Stromal cell of bone marrow (primary cell): ENCODE measurements around the gene RCOR1.
"Not testable (repeated sequence)": the region's sequence is repeated elsewhere in the genome, so short reads cannot be mapped to it uniquely, and the experiment has no call there.

Experiments
- DNase-seq: peaks from one replicate; pipeline ENCODE4 v3.0.0-alpha.2; 2012; ENCODE audit warnings: low read depth

The RCOR1 gene

DNA sequence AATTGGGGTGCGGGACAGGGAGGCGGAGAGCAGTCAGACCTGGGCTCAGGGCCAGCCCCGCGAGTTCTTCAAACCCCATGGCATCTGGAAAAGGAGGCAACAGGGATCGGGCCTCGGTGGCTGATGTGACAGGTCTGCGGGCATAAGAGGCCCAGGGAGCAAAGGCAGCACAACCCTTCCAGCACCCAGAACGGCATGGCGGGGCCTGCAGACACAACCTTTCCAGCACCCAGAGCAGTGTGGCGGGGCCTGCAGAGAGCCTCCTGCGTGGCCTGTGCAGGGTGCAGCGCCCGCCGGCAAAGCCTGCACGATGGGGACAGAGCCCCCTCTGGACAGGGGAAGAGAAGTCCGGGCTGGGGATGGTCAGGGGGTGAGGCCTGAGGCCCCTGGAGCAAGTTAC, 158.6 kb downstream of the RCOR1 start:
- DNase-seq = no peak

DNA sequence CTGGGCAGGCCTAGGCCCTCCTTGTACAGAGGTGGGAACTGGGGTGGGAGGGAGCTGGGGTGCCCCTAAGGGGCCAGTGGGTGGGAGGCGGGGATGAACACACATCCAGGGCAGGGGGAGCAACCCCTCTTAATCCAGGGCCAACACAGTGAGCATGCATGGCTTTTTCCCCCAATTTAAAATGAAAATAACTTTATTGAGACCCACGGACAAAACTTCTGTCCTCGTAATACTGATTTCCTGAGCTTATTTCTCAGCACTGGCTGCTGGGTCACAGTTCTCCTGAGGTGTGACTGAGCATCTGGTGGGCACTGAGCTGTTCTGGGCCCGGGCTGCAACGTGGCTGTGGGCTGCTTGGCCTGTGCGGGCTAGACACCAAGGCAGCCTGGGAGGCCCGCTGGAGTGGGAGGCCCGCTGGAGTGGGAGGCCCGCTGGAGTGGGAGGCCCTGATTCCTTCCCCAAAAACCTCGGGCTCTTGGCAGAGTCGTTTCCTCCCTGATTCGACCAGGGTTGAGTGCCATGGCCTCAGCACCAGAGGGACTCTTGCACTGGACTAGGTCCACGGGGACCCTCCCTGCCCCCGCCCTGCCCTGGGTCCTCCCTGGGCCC, 159.9 kb downstream of the RCOR1 start:
- no peak for DNase-seq

GRCh38 chr14:102754370-102755262, 162.2 kb downstream of the RCOR1 start:
- no peak for DNase-seq

DNA sequence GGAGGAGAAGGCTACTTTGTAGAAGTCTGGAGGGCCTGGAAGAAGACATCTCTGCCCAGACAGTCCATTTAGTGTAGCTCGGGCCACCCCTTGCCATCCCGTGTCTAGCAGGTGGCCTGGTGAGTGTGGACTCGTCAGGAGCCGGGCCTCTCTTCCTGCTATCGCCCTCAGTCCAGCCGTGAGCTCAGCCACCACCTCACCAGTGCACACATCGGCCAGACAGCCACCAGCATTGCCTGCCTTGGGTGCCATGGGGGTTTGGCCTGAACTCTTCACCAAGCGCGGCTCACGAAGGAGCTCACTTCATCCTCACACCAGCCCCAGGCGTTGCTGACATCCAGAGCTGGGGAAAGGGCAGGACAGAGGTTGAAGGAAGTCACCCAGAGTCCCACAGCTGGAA, 165.2 kb downstream of the RCOR1 start:
- DNase-seq = no peak

GRCh38 chr14:102758087-102758486, 165.6 kb downstream of the RCOR1 start:
- DNase-seq = no peak

GRCh38 chr14:102759456-102760187, 167.2 kb downstream of the RCOR1 start:
- DNase-seq = no peak

DNA sequence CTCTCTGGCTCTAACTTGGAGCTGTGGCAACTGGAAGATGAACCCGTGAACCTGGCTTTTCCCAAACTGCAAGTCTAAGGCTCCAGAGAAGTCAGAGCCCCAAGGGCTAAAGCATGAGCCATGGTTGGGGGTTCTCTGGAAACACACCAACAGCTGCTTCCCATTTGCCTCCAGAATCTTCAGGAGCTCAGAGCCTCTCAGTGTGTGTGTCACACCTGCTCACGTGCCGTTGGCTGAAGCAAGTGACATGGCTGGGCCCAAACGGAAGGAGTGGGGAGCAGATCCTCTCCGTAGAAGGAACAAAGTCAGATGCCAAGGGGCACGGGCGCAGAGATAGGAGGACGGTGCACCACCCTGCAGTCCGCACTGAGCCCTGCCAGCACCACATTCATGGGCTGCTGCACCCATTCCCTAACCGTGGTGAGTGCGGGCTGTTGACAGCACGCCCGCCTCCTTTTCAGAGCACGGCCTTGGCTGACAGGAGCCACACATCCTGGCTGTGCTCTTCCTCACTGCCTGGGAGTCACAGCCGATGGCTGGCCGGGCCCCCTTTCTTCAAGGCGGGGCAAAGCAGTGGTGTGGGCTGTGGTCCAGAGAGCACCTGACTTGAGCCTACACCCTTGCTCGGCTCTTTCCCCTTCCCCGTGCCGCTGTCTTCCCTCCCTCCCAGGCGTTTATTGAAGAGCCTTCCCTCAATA, 168.2 kb downstream of the RCOR1 start:
- no peak for DNase-seq

DNA sequence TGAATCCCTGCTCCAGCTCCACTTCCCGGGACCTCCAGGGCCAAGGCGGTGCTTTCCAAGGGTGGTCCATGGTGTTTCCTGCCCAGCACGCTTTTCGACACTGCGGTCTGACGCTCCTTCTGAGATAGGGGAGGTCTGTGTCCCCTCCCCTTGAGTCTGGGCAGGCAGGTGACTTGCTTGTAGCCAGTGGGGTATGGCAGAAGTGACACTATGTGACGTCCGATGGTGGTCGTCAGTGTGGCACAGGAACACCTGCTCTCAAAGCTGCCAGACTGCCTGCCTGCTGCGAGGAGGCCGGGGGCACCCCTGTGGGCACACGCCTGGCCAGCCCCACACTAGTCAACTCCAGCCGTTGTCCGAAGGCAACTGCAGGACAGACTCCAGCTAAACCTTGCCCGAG, 168.8 kb downstream of the RCOR1 start:
- no peak for DNase-seq

DNA sequence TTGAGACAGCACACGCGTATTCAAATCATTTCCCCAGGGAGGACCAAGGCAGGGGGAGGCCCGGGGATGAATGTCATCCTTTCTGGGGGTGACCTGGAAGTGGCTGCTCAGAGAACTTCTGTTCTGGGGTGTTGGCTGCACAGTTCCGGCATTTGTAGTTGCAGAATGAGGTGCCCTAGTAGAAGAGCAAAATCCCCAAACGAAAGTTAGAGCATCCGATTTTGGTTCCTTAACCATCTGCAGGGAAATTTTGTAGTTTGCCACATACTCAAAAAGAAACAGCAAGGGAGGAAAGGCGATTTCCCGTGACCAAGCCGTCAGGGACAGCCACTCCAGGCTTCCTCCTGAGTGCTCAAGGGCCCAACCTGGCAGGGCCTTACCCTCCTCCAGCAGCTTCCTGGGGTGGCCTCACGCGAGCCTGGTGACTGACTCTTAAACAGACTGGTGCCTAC, 171.8 kb downstream of the RCOR1 start:
- DNase-seq = no peak

DNA sequence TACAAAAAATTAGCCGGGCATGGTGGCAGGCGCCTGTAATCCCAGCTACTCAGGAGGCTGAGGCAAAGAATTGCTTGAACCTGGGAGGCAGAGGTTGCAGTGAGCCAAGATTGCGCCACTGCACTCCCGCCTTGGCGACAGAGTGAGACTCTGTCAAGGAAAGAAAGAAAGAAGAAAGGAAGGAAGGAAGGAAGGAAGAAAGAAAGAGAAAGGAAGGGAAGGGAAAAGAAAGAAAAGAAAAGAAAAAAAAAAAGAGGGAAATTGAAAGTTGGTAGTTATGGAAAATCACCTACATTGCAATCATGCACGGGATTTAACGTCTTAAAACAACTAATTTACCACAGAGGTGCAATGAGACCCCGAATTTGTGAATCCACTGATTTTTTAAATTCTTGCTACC, 173.3 kb downstream of the RCOR1 start:
- not testable (repeated sequence) for DNase-seq

DNA sequence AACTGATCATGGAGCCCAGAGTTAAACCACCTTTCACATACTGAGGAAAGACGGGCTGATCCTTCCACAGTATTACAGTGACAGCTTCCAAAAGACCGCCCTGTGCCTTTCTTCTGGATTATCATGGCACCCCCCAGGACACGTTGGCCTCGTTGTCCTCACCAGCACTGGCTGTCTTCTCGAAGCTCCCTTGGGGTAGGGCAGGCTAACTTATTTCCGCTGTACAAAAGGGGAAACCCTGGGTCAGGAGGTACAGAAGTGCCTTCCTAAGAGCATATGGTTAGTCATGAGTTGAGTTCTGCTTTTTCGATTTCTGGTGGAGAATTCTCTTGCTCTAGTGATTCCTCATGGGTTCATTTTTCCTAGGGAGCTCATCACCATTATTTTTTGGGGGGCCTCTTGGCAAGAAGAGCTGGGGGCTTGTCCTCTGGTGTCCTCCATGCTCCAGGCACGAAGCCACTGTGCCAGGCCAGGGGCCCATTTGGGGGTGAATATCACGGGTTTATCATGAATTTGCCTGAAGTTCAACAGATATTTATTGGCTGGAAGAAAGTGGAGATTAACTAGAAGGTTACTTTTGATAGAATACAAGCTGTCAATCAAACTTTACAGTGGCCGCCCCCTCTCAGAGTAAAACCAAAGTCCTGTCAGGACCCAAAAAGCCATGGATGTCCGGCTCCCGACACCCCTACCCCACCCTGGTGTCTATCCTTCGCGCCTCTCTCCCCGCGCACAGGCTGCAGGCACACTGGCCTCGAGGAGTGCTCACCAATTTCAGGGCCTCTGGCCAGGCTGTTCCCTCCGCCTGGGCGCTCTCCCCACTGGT, 176.0 kb downstream of the RCOR1 start:
- DNase-seq = no peak

- no peak for DNase-seq
Measured at GRCh38 chr14:102769049-102769327, 176.5 kb downstream of the RCOR1 start.

DNA sequence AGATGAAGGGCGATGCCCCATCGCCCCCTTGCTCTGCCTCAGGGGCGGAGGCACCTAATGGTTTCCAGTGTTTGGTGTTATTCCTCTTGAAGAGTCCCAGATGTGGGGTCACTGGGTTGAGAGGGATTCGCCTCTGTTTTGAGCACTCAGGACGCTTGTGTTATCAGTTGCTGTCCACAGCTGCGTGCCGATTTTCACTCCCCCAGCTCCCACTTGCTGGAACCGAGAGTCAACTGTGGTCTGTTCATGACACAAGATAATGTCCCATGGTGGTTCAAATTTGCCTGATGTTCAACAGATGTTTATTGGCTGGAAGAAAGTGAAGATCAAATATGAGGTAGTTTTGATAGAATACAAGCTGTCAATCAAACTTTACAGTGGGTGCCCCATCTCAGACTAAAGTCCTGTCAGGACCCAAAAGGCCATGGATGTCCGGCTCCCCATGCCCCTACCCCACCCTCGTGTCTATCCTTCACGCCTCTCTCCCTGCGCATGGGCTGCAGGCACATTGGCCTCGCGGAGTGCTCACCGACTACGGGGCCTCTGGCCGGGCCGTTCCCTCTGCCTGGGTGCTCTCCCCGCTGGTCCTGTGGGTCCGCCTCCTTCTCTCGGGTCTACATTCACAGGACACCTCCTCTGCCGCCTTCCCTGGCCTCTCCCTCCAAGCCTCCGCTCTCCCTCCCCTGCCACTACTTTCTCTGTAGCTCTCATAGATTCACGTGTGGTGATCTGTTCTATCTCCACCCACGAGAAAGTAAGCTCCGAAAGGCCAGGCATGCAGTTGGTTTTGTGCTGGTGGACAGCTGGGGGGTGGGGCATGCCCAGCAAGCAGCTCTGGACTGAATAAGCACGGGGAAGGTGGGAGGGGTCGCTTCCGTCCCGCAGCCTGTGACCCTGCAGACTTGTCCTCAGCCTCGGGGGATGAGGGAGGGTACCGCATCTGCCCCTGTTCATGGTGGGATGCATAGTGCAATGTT, 178.0 kb downstream of the RCOR1 start:
- DNase-seq = no peak

DNA sequence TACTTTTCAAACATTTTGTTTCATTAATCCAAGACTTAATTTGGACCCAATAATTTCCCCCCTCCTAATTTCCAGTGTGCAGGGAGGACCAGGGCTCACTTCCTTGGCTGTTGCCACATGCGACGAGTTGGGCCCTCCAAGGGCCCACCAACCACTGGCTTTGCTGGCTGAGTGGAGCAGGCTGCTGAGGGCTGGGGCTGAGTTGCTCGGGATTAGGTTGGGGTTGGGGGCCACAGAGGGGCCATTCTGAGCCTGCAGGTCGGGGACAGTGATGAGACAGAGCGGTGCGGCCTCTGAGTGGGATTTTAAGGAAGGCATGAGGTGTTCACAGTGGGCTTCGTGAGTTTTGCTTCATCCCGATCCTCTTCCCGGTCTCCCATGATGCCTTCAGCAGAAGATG, 178.7 kb downstream of the RCOR1 start:
- no peak for DNase-seq

GRCh38 chr14:102772781-102773570, 180.5 kb downstream of the RCOR1 start:
- DNase-seq = no peak

DNA sequence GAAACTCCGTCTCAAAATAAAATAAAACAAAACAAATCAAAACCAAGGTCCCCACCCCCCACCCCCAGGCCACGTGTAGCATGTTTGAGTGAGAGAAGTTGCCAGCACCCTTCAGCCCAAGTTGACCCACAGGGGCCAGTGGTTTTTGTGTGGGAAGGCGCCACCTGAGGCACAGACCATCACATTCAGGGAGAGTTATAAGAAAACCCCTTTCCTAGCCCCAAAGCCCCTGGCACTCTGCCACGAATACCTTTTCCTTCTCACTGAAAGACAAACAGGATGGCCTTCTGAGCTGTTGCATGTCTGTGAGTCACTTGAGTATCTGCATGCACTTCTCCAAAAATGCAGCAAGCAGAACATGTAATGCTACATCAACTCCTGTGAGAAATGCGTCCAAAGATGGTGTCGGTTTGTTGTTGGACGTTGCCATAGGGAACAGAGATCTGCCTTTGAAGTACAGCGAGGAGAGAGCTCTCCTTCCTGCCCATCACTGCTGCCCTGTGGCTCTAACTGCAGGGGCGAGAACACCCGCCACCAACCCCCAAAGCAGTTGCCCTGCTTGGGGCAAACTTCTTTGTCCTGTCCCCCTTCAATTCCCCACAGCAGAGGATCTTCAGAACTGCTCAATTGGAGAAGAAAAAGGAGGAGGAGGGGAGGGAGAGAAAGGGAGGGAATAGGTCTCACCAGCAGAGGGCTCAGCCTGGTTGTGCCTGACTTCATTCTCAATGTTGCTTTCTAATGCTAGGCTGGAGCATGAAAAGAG, 182.1 kb downstream of the RCOR1 start:
- peak; percentile 70 for DNase-seq

DNA sequence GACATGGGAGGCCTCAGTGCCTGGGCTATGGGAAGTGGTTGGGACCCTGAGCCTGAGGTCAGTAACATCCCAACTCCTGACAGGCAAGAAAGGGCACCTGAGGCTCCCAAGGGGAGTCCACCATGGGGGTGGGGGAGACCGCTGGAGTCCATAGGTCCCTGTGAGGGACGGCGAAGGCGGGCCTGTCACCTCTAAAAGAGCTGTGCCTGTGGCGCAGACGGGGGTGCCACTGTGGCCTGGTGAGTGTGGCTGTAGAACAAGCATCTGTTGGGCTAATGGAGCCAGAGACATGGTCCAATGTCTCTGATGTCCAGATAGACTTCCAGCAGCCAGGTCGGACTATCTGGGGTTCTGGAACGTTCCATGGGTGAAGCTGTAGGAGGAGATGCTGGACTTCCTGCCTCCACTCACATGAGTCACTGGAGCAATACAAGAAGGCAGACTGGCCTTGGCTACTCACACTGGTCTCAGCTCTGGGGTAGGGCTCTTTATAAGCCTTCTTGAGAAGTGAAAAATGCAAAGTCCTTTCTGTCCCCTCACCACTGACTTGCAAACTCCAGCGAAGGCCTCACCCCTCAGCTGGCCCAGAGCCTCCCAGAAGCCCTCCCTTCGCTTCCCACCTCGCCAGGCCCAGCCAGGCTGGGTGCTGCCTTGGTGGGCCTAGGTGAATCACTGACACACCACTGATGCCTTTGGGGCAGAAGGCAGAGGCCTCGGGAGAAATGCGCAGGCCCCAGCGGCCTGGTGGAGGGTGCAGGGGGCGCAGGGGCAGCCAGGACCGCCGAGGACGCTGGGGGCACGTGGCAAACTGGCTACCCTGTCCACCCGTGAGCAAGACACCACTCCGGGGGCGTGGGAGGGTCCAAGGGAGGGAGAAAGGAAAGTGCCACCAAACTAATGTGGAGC, 183.7 kb downstream of the RCOR1 start:
- DNase-seq = no peak
